GM12892 (cell line): ENCODE measurements around the gene PES1.

Source experiments
- POLR2AphosphoS5 ChIP-seq: IDR thresholded peaks from 2 replicates; pipeline ENCODE4 v1.6.1; 2011; ENCODE audit warnings: low read depth, low read length, control low read depth
- TAF1 ChIP-seq: IDR thresholded peaks from 2 replicates; pipeline ENCODE4 v1.6.1; 2011; ENCODE audit warnings: low read depth, mild to moderate bottlenecking, control low read depth, low read length, borderline replicate concordance

GRCh38 chr22:30601464-30601863 is 9.8 kb upstream of the PES1 start:
- no peak for TF ChIP-seq TAF1
- TF ChIP-seq POLR2AphosphoS5 = no peak
